NB4 (cell line): Measurements from ENCODE around the gene LEFTY1.

Experiments used
- DNase-seq: peaks from one replicate; pipeline ENCODE4 v3.0.0; 2010; ENCODE audit warnings: low read depth
- H3K4me3 ChIP-seq: one replicate; pipeline ENCODE4 v1.5.1; 2011; ENCODE audit warnings: mild to moderate bottlenecking, low read depth, low read length, moderate library complexity
- MYC ChIP-seq: IDR thresholded peaks from 2 replicates; pipeline ENCODE4 v1.6.1; 2011; ENCODE audit warnings: low read depth, low read length
- POLR2A ChIP-seq: IDR thresholded peaks from 2 replicates; pipeline ENCODE4 v1.6.1; 2011; ENCODE audit warnings: mild to moderate bottlenecking; ENCODE audit not compliant: insufficient read length; ENCODE audit errors: extremely low read depth
- TF ChIP-seq, protein P1 (sequence below): IDR thresholded peaks from 2 replicates; pipeline ENCODE4 v1.6.1; 2011; ENCODE audit warnings: low read depth, low read length
- TF ChIP-seq, protein P2 (sequence below): IDR thresholded peaks from one replicate; pipeline ENCODE4 v1.5.1; 2012; ENCODE audit warnings: low read depth, low read length

The LEFTY1 gene

DNA sequence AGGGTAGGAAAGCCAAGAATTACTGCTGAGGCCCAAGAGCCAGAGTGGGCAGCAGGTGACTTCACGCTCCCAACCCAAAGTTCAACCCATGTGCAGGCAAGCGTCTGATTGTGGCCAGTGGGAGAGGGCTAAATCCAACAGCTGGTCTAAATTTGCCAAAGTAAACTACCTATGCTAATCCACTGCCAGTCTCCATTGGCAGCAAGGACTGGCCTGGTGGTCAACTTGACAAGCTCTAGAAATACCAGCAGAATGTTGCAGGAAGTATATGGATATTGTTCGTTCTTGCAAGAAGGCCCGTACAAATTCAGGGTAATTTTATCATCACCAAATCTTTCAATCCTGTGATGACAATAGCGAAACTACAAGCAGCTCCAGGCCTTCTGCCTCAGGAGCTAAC lies 8.3 kb downstream of the LEFTY1 start:
- no peak for TF ChIP-seq MYC
- TF ChIP-seq, protein P1, sequence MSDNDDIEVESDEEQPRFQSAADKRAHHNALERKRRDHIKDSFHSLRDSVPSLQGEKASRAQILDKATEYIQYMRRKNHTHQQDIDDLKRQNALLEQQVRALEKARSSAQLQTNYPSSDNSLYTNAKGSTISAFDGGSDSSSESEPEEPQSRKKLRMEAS, result no peak
- TF ChIP-seq, protein P2, sequence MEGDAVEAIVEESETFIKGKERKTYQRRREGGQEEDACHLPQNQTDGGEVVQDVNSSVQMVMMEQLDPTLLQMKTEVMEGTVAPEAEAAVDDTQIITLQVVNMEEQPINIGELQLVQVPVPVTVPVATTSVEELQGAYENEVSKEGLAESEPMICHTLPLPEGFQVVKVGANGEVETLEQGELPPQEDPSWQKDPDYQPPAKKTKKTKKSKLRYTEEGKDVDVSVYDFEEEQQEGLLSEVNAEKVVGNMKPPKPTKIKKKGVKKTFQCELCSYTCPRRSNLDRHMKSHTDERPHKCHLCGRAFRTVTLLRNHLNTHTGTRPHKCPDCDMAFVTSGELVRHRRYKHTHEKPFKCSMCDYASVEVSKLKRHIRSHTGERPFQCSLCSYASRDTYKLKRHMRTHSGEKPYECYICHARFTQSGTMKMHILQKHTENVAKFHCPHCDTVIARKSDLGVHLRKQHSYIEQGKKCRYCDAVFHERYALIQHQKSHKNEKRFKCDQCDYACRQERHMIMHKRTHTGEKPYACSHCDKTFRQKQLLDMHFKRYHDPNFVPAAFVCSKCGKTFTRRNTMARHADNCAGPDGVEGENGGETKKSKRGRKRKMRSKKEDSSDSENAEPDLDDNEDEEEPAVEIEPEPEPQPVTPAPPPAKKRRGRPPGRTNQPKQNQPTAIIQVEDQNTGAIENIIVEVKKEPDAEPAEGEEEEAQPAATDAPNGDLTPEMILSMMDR, result no peak
- DNase-seq, result no peak
- H3K4me3 ChIP-seq, result peak overlapping the region; percentile 69

DNA sequence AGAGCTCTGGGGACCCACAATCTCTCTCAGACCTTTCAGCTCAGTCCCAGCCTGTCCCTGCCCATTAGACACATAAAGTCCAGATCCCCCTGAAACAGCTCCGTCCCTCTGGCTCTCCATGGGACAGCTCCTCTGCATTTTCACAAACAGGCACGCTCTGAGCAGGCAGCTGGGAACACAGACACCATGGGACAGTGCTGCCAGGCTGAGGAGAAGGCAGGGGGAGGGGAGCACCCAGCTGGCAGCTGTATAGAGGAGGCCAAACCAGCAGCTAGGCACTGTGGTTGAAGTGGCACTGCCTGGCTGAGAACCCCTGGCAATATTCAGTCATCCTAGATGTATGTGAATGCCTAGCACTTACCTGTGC lies 8.7 kb downstream of the LEFTY1 start:
- TF ChIP-seq, protein P1, result no peak
- TF ChIP-seq, protein P2, result no peak
- TF ChIP-seq MYC (no peak), POLR2A (no peak)
- H3K4me3 ChIP-seq, result no peak overlapping the region
- no peak for DNase-seq

DNA sequence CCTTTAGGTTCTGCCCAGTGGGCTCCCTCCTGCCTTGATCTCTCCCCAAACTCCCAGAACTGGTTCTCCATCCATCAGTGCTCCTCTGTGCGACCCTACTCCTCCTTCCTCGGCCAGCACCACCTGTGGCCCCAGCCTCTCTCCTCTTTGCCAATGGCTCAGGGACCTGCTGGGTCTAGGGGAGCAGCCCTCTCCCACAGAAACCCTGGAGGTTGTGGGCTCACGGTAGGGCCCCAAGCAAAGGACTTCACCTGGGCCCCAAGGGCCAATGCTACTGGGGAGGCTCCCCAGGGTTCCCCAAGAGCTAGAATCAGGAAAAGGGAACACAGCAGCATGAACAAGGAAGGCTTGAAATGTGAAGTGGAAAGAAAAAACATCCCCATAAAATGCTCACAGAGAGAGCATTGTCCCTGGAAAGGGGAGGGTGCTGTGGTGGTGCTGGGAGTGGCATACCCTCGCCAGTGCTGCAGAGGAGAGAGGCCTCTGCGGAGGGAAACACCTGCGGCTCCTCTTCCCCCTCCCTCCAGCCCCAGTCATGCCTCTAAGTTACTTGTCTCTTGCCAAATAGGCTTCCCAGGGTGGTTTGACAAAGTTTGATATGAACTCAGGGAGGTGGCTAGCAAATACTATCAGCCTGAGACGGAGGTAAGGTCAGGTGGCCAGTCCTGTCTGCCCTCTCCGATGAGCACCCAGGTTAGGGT lies 9.3 kb downstream of the LEFTY1 start:
- DNase-seq, result no peak
- H3K4me3 ChIP-seq, result no peak overlapping the region
- TF ChIP-seq, protein P2, result no peak

DNA sequence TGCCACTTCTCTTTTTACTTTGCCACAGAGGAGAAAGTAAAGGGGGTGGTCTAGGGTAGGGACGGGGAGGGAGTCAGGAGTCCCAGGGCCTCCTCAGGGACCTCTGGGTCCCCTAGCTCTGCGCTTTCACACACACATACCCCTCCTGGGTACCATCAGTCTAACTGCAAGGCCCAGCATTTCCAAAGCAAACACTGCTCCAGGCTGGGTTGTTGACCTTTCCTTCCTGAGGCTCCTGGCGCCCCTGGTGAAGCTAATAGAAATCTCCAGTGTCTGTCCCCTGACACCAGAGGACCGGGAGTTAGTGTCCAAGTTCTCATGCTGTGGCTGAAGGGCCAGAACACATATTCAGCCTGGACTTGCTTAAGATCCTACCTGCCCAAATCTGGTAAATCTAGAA lies 10.7 kb downstream of the LEFTY1 start:
- TF ChIP-seq MYC (no peak), POLR2A (no peak)
- TF ChIP-seq, protein P1, result no peak
- TF ChIP-seq, protein P2, result no peak
- DNase-seq, result no peak
- H3K4me3 ChIP-seq, result no peak overlapping the region

DNA sequence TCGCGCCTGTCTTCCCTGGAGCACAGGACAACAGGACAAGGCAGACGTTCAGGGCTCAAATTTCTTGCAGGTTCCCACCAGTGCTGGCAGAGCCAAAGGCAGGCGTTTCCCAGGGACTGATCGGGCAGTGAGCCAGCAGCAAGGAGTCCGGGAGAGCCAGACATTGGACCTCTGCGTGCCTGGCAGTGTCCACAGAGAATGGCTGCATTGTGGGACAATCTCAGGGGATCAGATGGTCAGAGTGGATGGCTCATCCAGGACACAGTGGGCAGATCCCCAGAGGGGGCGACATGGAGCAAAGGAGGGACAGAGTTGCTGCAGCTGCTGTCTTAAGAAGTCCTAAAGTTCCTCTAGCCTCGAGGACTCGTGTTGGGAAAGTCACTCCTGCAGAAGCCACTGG lies 11.4 kb downstream of the LEFTY1 start:
- DNase-seq, result peak; percentile 57
- TF ChIP-seq, protein P1, result no peak
- TF ChIP-seq MYC (no peak), POLR2A (no peak)
- TF ChIP-seq, protein P2, result peak; percentile 65
- no peak overlapping the region for H3K4me3 ChIP-seq

DNA sequence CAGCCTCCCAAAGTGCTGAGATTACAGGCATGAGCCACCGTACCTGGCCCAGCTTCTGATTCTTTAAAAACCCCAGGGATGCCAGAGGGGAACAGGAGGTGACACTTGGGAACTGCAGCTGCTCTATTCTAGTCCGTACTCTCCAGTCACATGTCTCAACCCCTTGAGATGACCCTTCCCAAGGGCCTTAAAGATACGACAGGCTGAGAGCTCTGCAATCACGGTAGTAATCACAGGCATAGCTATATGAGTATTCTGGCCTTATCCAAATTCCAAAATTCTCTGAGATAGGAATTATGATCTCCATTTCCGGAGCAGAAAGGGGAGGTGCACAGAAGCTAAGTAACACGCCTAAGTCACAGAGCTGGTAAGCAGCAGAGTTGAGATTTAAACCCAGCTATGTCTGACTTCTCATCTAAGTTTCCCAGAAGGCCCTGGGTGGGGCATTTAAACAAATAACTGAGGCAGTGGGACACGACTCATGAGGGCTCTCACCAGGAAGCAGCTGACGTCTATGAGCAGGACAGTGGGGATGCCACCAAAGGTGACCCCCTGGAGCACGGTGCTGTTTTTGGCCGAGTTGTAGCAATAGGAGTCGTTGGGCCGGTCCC lies 11.9 kb downstream of the LEFTY1 start:
- no peak for DNase-seq
- TF ChIP-seq, protein P1, result no peak
- TF ChIP-seq POLR2A (no peak), MYC (no peak)
- TF ChIP-seq, protein P2, result no peak
- no peak overlapping the region for H3K4me3 ChIP-seq
